GM21825 (cell line): ENCODE results near the gene HTR3C.

Experiments used
- ATAC-seq: cut with Tn5 transposase; IDR thresholded peaks from one replicate; pipeline ENCODE4 v1.9.1; 2021; ENCODE audit warnings: mild to moderate bottlenecking, moderate library complexity; ENCODE audit not compliant: unreplicated experiment

Gene HTR3C

DNA sequence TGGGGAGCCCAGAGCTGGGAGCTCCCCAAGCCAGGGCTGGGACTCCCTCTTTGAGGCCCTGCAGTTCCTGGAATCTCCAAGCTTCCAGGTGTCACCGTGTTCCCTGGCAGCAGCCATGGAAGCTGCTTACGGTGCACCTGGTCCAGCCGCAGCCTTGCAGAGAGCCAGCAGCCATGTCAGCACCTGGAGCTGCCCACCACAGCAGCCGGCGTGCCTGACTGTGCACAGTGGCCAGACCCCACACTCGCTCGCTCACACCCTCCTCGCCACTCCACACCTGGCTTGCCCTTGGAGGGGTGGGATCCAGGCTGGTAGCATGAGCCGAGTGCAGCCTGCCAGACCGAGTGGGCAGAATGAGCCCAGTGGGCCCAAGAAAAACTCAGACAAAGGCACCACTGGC is 29.2 kb downstream of the HTR3C start:
- no peak for ATAC-seq

DNA sequence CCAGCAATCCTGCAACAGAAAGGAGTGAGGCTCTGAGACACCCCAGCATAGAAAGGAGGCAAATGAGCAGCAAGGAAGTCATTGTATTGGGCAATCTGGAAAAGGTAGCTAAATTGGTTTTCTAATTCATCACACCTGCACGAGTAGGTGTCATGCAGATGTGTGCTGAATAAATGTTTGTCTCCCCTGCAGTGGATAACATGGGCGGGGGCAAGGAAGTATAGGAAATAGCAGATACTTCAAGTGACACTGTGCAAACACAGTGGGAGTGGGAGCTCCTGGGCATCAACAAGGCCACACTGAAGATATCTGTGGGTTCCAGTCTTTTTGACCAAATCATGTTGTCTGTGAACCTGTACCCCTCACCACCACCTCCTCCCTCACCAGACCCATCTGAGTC is 29.6 kb downstream of the HTR3C start:
- no peak for ATAC-seq

DNA sequence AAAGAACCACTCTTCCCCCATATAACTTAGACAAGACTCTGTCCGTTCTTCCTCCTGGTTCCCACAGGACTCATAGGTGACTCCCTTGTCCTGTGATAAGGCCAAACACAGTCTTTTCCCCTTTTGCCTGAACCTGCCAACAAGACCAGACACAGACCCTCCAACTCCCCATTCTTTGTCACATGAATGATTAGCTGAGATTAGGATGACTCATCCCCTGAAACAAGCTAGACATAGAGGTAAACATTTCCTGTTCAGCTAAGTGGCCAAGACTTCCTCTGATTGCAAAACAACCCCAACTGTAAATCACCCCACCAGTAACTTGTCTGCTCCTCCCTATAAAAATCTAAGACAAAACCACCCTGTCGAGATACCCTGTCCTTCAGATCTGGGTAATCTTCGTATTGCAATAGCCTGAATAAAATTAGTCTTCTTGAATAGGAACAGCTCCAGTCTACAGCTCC is 32.6 kb downstream of the HTR3C start:
- no peak for ATAC-seq

DNA sequence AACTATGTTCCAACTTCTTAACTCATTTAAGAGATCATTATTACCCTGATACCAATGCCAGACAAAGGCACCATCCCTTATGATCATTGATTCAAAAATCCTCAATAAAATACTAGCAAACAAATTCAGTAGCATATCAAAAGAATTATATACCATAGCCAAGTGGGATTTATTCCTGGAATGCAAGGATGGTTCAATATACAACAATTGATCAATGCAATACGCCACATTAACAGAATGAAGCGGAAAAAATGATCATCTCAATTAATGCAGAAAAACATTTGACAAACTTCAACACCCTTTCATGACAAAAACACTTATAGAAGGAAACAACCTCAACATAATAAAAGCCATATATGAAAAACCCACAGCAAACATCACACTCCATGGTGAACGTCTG is 39.4 kb downstream of the HTR3C start:
- ATAC-seq = no peak

DNA sequence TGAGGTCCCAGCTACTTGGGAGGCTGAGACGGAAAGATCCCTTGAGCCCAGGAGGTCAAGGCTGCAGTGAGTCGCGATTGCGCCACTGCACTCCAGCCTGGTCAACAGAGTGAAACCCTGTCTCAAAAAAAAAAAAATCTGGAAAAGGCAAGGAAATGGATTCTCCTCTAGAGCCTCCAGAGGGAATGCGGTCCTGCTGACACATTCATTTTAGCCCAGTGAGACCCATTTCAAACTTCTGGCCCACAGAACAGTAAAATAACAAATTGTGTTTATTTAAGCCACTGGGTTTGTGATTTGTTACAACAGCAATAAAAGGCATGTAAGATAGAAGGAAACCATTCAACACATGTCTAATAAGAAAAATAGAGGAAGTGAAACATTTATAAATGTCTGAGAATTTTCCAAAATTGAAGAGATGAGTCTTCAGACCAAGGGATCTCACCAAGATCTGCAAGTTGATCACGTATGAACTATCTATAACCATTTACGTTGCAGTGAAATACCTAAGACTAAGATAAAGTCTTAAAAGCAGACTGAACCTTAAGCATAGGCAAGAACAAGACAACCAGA is 44.0 kb downstream of the HTR3C start, which contains the start of gene HTR3E:
TSS of gene HTR3E (plus strand) at position 254 of the 573 bp plus-strand sequence. CDS start 466 bp downstream, outside the sequence.
- ATAC-seq = no peak

DNA sequence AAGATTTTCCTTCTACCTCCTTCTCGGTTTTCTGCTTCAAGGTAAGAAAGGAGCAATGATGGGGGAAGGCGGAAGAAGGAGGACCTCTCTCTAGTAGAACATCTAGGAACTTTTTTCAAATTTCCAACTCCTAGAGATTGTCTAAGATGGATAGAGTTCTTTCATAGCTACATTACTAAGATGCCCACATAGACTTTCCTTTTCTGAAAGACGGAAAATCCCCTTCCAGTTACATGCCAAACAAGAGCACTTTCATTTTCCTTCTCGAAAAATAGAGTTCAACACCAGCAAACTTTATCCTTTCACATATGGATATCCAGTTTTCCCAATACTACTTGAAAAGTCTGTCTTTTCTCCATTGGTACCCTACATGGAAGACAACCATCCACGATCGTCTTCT is 44.7 kb downstream of the HTR3C start:
- ATAC-seq = no peak

DNA sequence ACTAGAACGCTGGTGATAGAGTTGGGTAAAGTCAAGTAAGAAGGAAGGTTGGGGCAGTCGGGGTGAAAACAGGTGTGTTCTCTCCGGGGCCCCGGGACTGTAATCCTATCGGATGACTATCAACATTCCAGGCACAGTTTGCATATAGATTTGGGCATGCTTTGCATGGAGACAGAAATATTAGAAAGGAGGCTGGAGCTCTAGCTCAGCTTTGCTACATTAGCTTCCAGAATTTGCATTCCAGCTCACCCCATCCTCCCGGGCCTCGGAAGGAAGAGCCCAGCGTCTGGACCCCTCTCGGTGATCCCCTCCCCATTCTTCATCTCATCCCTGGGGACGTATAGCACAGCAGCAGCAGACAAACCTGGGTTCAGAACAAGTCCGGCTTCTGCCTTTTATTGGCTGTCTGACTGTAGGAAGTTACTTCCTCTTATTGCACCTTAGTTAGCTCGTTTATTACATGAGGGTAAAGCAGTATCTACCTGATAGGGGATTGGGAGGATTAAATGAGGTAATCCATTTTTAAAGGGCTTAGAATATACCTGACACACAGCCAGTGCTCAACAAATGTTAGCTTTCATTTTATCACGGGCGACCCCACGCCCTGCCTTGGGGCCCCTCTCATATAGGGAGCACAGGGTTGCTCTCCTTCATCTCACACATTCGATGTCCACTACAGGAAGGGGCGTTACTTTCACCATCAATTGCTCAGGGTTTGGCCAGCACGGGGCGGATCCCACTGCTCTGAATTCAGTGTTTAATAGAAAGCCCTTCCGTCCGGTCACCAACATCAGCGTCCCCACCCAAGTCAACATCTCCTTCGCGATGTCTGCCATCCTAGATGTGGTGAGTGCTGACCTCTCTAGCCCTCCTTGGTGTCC is 47.2 kb downstream of the HTR3C start:
- no peak for ATAC-seq
